Fibroblast of villous mesenchyme (primary cell): ENCODE measurements around the gene ACOX2. TPM values are rescaled to one million over a fixed set of nuclear protein-coding genes. Genes with fewer than 3 reads are reported as not detected.

ENCODE experiments used
- DNase-seq: peaks from one replicate; pipeline ENCODE4 v3.0.0-alpha.2; 2010; ENCODE audit warnings: low read depth
- H3K4me3 ChIP-seq: 2 replicates; pipeline ENCODE4 v1.5.1; 2011; ENCODE audit warnings: low read depth, mild to moderate bottlenecking, low read length
- CTCF ChIP-seq: IDR thresholded peaks from 2 replicates; pipeline ENCODE4 v1.5.1; 2012; ENCODE audit warnings: low read depth, mild to moderate bottlenecking, low read length; ENCODE audit not compliant: insufficient read depth
- total RNA-seq: library from RNA; depleted of rRNA; stranded (reverse); fragments of >200 nt; gene quantifications from 2 replicates; pipeline ENCODE4 v1.2.3, GENCODE V29; 2012

The ACOX2 gene
- total RNA-seq, 1 donor: 12.1 TPM

- DNase-seq: no peak
- no peak overlapping the region for H3K4me3 ChIP-seq
- no peak for TF ChIP-seq CTCF
Measured at GRCh38 chr3:58567251-58567515, 30.2 kb upstream of the ACOX2 start.

- TF ChIP-seq CTCF: no peak
- H3K4me3 ChIP-seq: no peak overlapping the region
- no peak for DNase-seq
Measured at GRCh38 chr3:58566398-58567250, 29.6 kb upstream of the ACOX2 start.

GRCh38 chr3:58565621-58566397 is 28.8 kb upstream of the ACOX2 start:
- TF ChIP-seq CTCF: no peak
- no peak overlapping the region for H3K4me3 ChIP-seq
- DNase-seq: no peak

GRCh38 chr3:58564456-58565160 is 27.6 kb upstream of the ACOX2 start:
- peak; percentile 16 for DNase-seq
- TF ChIP-seq CTCF: no peak
- H3K4me3 ChIP-seq: no peak overlapping the region

GRCh38 chr3:58564054-58564453 is 27.1 kb upstream of the ACOX2 start:
- H3K4me3 ChIP-seq: no peak overlapping the region
- TF ChIP-seq CTCF: no peak
- no peak for DNase-seq

- no peak for TF ChIP-seq CTCF
- H3K4me3 ChIP-seq: no peak overlapping the region
- DNase-seq: no peak
Measured at GRCh38 chr3:58563386-58564035, 26.5 kb upstream of the ACOX2 start.
